H1 (cell line): ENCODE results near the gene ASTL. TPM values are rescaled to one million over a fixed set of nuclear protein-coding genes. Genes with fewer than 3 reads are reported as not detected.

Experiments used
- CHD7 ChIP-seq: fragments of 300-600 bp; sonication (generic); IDR thresholded peaks from 2 replicates; pipeline ENCODE4 v1.7.1; 2012; ENCODE audit warnings: low read length, moderate library complexity, mild to moderate bottlenecking, inconsistent platforms; ENCODE audit not compliant: insufficient replicate concordance
- polyA plus RNA-seq, 7 experiments: library from polyadenylated mRNA; depleted of rRNA in 3 of 7; stranded (reverse) in 5 of 7; unstranded in 2 of 7; fragments of >200 nt in 5 of 7; fragments of 200-250 nt in 2 of 7; gene quantifications; 1 replicate in 5 of 7; 2 replicates in 1 of 7; 4 replicates in 1 of 7; pipeline versions ENCODE4 v1.2.1 to v1.2.3, GENCODE V29; 2011 to 2013; ENCODE audit warnings: missing spikeins in 2 of 7, mixed read lengths in 2 of 7
- total RNA-seq: library from RNA; stranded (reverse); fragmentation: NEBNext Ultra II Directional; extraction: Animal tissue kit (Norgen Biotek cat#: 25700); gene quantifications from 2 replicates; pipeline ENCODE4 v1.2.1, GENCODE V29; 2021

The ASTL gene
- total and polyA plus RNA-seq, 2 of the 8 experiments (the other 6 are each of a cell fraction or from before 2014, with no cell fraction given) = 0.60 to 1.4 TPM

GRCh38 chr2:96097441-96097840 lies 40.9 kb downstream of the ASTL start (continued):
- TF ChIP-seq CHD7 = no peak
